ENCODE measurements around the gene ARPC5L.
A peak's percentile ranks its signal among the peaks of the same experiment; 100 is the strongest.

Gene ARPC5L

GRCh38 chr9:124863371-124863871 lies 1.5 kb downstream of the ARPC5L start:
- H3K4me3 ChIP-seq (ENCODE audit: low read depth, low read length): no peak overlapping the region

GRCh38 chr9:124868511-124869465 lies 6.9 kb downstream of the ARPC5L start:
- H3K4me3 ChIP-seq (ENCODE audit: low read depth, low read length): peak overlapping the region; percentile 94

GRCh38 chr9:124869466-124869985 lies 7.6 kb downstream of the ARPC5L start:
- peak overlapping the region; percentile 94 for H3K4me3 ChIP-seq (ENCODE audit: low read depth, low read length)

- peak overlapping the region; percentile 94 for H3K4me3 ChIP-seq (ENCODE audit: low read depth, low read length)
These were observed 8.1 kb downstream of the ARPC5L start for GRCh38 chr9:124869986-124870560.

GRCh38 chr9:124870723-124871122 lies 8.8 kb downstream of the ARPC5L start:
- H3K4me3 ChIP-seq (ENCODE audit: low read depth, low read length): no peak overlapping the region

GRCh38 chr9:124871156-124871561 lies 9.2 kb downstream of the ARPC5L start:
- H3K4me3 ChIP-seq (ENCODE audit: low read depth, low read length): no peak overlapping the region

GRCh38 chr9:124873664-124874063 lies 11.7 kb downstream of the ARPC5L start:
- H3K4me3 ChIP-seq (ENCODE audit: low read depth, low read length): no peak overlapping the region

GRCh38 chr9:124875501-124875900 lies 13.6 kb downstream of the ARPC5L start:
- no peak overlapping the region for H3K4me3 ChIP-seq (ENCODE audit: low read depth, low read length)

GRCh38 chr9:124877021-124877782 lies 15.3 kb downstream of the ARPC5L start:
- no peak overlapping the region for H3K4me3 ChIP-seq (ENCODE audit: low read depth, low read length)

GRCh38 chr9:124878021-124878420 lies 16.1 kb downstream of the ARPC5L start:
- no peak overlapping the region for H3K4me3 ChIP-seq (ENCODE audit: low read depth, low read length)

GRCh38 chr9:124878518-124878917 lies 16.6 kb downstream of the ARPC5L start:
- no peak overlapping the region for H3K4me3 ChIP-seq (ENCODE audit: low read depth, low read length)

- H3K4me3 ChIP-seq (ENCODE audit: low read depth, low read length): no peak overlapping the region
These were observed 17.3 kb downstream of the ARPC5L start for GRCh38 chr9:124879226-124879625.

- H3K4me3 ChIP-seq (ENCODE audit: low read depth, low read length): no peak overlapping the region
These were observed 18.6 kb downstream of the ARPC5L start for GRCh38 chr9:124880501-124880900.

GRCh38 chr9:124881138-124881743 lies 19.3 kb downstream of the ARPC5L start:
- no peak overlapping the region for H3K4me3 ChIP-seq (ENCODE audit: low read depth, low read length)

- H3K4me3 ChIP-seq (ENCODE audit: low read depth, low read length): no peak overlapping the region
These were observed 20.3 kb downstream of the ARPC5L start for GRCh38 chr9:124882231-124882630.

- no peak overlapping the region for H3K4me3 ChIP-seq (ENCODE audit: low read depth, low read length)
These were observed 22.4 kb downstream of the ARPC5L start for GRCh38 chr9:124884376-124884775.

- H3K4me3 ChIP-seq (ENCODE audit: low read depth, low read length): no peak overlapping the region
These were observed 23.6 kb downstream of the ARPC5L start for GRCh38 chr9:124885551-124885950.

GRCh38 chr9:124886461-124886860 lies 24.5 kb downstream of the ARPC5L start:
- no peak overlapping the region for H3K4me3 ChIP-seq (ENCODE audit: low read depth, low read length)

- H3K4me3 ChIP-seq (ENCODE audit: low read depth, low read length): no peak overlapping the region
These were observed 25.0 kb downstream of the ARPC5L start for GRCh38 chr9:124886866-124887492.

GRCh38 chr9:124887832-124888231 lies 25.9 kb downstream of the ARPC5L start:
- H3K4me3 ChIP-seq (ENCODE audit: low read depth, low read length): no peak overlapping the region

All from iPS-11a (cell line).